Ovary (tissue), 9 donors: ENCODE measurements around the gene B3GALNT2. TPM values are rescaled to one million over a fixed set of nuclear protein-coding genes. Genes with fewer than 3 reads are reported as not detected.
"Not testable (repeated sequence)": the region's sequence is repeated elsewhere in the genome, so short reads cannot be mapped to it uniquely, and the experiment has no call there.

ENCODE experiments used
- DNase-seq, 5 donors: peaks; one replicate each; pipeline ENCODE4 v3.0.0-alpha.2; 2019 to 2020
- H3K27ac ChIP-seq, 2 donors: fragments of 200-600 bp; one replicate each; pipeline versions ENCODE4 v1.5.1 to v1.8.0; 2019 to 2022
- H3K27me3 ChIP-seq: fragments of 200-600 bp; one replicate; pipeline ENCODE4 v1.8.0; 2022
- H3K36me3 ChIP-seq: fragments of 200-600 bp; sonication (generic); one replicate; pipeline ENCODE4 v1.5.1; 2019
- H3K4me1 ChIP-seq: one replicate; pipeline ENCODE4 v1.8.1; 2013; ENCODE audit warnings: mild to moderate bottlenecking, moderate library complexity; ENCODE audit not compliant: insufficient read depth
- H3K4me3 ChIP-seq: fragments of 200-600 bp; sonication (generic); one replicate; pipeline ENCODE4 v1.5.1; 2017
- H3K9me3 ChIP-seq, 2 donors: fragments of 200-600 bp in 1 of 2; sonication (generic) in 1 of 2; one replicate each; pipeline versions ENCODE4 v1.5.1 to v1.8.1; 2013 to 2019; ENCODE audit warnings: mild to moderate bottlenecking in 1 of 2, moderate library complexity in 1 of 2
- EP300 ChIP-seq: sonication (generic); formaldehyde crosslinking; IDR thresholded peaks from one replicate; pipeline ENCODE4 v1.6.1; 2017; ENCODE audit warnings: antibody characterized with exemption
- POLR2A ChIP-seq: fragments of 450-650 bp; IDR thresholded peaks from one replicate; pipeline ENCODE4 v1.6.1; 2017; ENCODE audit warnings: antibody characterized with exemption, mild to moderate bottlenecking, moderate library complexity
- WGBS, 3 donors: extraction: QIAGEN DNeasy Blood & Tissue Kit in 1 of 3; methylation state at CpG; one replicate each; pipeline versions ENCODE4 v1.1.5 to v1.1.7; 2013 to 2017; 5-methylcytosine and 5-hydroxymethylcytosine counted together
- intact Hi-C, 4 donors: fragments of 100-400 bp; cut with DNase I; formaldehyde crosslinking; loops; one replicate each; pipeline versions ENCODE4 v1.11.0 to v1.15.1; 2022 to 2023
- polyA plus RNA-seq, 2 donors: library from polyadenylated mRNA; stranded (reverse); fragments of 200-250 nt in 1 of 2; fragments of 350-450 nt in 1 of 2; fragmentation: Illumina TruSeq in 1 of 2; extraction: RNeasy Lipid Tissue Mini Kit (QIAGEN cat#74804) in 1 of 2; gene quantifications; one replicate each; pipeline ENCODE4 v1.2.3, GENCODE V29; 2013 to 2014
- total RNA-seq, 7 donors: library from RNA; depleted of rRNA in 2 of 7; stranded (reverse); fragments of >200 nt in 2 of 7; fragmentation: NEBNext Ultra II Directional in 3 of 7; extraction: Animal tissue kit (Norgen Biotek cat#: 25700) in 3 of 7; gene quantifications; one replicate each; pipeline versions ENCODE4 v1.1.0 to v1.2.4, GENCODE V29; 2016 to 2023
- TF ChIP-seq, protein P1 (sequence below), 3 donors: fragments of 450-650 bp in 2 of 3; fragments of 200-600 bp in 1 of 3; IDR thresholded peaks; one replicate each; pipeline versions ENCODE4 v1.5.1 to v1.8.0; 2016 to 2022; ENCODE audit warnings: antibody characterized with exemption in 3 of 3, mild to moderate bottlenecking in 1 of 3
- donor health status: DM: no; HTN: no; CAD: no; lungs with moderate emphysema.
- donor health status: DM: no; HTN: no; CAD: no.
- donor health status: Bipolar disorder and iron deficiency.
- donor health status: DM: yes; HTN: yes; CAD: no.
- donor health status: DM: no; HTN: no; CAD: no.
- donor health status: DM: yes; HTN: yes; CAD: no.

Gene B3GALNT2
- total and polyA plus RNA-seq, 9 donors, result 6.2 to 21.5 (median 18.0) TPM

- Histone ChIP-seq H3K27me3 (no peaks in the 10 kb centered on the region), H3K4me1 (no peaks in the 10 kb centered on the region), H3K4me3 (no peak overlapping the region), H3K27ac (no peak overlapping the region), H3K36me3 (no peaks in the 10 kb centered on the region), H3K9me3 (no peaks in the 10 kb centered on the region)
- intact Hi-C loops, result no loop called here
- 95 to 99% (median 97%) methylated on average over 5 of the region's 5 CpGs for WGBS, 3 donors
- DNase-seq, result no peak
- no peak for TF ChIP-seq POLR2A
- no peak for TF ChIP-seq EP300
- TF ChIP-seq, protein P1, sequence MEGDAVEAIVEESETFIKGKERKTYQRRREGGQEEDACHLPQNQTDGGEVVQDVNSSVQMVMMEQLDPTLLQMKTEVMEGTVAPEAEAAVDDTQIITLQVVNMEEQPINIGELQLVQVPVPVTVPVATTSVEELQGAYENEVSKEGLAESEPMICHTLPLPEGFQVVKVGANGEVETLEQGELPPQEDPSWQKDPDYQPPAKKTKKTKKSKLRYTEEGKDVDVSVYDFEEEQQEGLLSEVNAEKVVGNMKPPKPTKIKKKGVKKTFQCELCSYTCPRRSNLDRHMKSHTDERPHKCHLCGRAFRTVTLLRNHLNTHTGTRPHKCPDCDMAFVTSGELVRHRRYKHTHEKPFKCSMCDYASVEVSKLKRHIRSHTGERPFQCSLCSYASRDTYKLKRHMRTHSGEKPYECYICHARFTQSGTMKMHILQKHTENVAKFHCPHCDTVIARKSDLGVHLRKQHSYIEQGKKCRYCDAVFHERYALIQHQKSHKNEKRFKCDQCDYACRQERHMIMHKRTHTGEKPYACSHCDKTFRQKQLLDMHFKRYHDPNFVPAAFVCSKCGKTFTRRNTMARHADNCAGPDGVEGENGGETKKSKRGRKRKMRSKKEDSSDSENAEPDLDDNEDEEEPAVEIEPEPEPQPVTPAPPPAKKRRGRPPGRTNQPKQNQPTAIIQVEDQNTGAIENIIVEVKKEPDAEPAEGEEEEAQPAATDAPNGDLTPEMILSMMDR (IDR thresholded peaks at IDR 0.05), result no peak
Measured at GRCh38 chr1:235483090-235483489, 21.2 kb downstream of the B3GALNT2 start.

- no peak overlapping the region for H3K4me3 ChIP-seq
- no peak overlapping the region for H3K27ac ChIP-seq
- TF ChIP-seq POLR2A (no peak), EP300 (no peak)
- TF ChIP-seq, protein P1 (IDR thresholded peaks at IDR 0.05), result no peak
- no peaks in the 10 kb centered on the region for H3K9me3 ChIP-seq
- no peaks in the 10 kb centered on the region for H3K4me1 ChIP-seq
- intact Hi-C loops, result no loop called here
- 79 to 88% (median 84%) methylated on average over 1 of the region's 1 CpG for WGBS, 3 donors
- H3K36me3 ChIP-seq, result no peaks in the 10 kb centered on the region
- H3K27me3 ChIP-seq, result no peaks in the 10 kb centered on the region
- no peak for DNase-seq
Measured at GRCh38 chr1:235473806-235474205, 30.4 kb downstream of the B3GALNT2 start.

DNA sequence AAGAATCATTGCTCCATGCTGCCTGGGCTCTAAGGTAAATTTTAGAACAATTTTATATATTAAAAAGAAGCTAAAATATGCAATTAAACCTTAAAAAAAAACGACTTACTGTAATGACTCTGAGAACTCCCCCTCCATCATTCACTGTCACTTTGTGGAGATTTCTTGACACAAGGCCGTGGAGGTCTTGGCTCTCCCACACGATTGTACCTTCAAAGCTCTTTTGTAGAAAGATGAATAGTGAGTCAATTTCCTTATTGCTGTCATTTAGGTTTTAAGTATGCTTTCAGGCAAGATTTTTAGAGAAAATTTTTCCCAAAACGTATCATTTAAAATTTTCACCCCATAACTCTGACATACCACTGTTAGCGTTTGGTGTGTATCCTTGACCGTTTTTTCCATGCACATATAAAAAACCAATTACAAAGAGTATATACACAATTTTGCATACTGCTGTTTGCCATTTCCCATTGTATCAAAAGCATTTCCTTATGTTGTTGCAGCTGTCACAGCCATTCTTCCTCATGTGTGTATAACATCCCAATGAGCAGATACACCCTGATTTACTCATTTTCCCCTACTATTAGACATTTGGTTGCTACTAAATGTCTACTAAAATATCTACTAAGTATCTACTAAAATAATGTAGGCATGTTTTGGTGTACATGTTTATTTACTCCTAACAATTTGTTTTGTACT is 33.4 kb downstream of the B3GALNT2 start:
- Histone ChIP-seq H3K27me3 (no peaks in the 10 kb centered on the region), H3K9me3 (no peaks in the 10 kb centered on the region), H3K36me3 (no peaks in the 10 kb centered on the region), H3K4me1 (no peaks in the 10 kb centered on the region), H3K27ac (no peak overlapping the region), H3K4me3 (no peak overlapping the region)
- TF ChIP-seq, protein P1 (IDR thresholded peaks at IDR 0.05), result no peak
- TF ChIP-seq EP300 (no peak), POLR2A (no peak)
- WGBS, 3 donors, result 74 to 77% (median 76%) methylated on average over 6 of the region's 6 CpGs
- intact Hi-C loops, result no loop called here
- DNase-seq, result no peak

DNA sequence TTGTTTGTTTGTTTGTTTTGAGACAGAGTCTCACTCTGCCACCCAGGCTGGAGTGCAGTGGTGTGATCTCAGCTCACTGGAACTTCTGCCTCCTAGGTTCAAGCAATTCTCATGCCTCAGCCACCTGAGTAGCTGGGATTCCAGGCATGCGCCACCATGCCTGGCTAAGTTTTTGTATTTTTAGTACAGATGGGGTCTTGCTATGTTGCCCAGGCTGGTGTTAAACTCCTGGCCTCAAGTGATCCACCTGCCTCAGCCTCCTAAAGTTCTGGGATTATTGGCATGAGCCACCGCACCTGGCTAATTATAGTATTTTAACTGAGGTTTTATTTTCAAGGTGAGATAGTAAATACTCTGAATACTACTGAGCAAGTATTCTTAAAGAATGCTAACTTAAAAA is 34.4 kb downstream of the B3GALNT2 start:
- intact Hi-C loops, H3K36me3 ChIP-seq, H3K27me3 ChIP-seq, DNase-seq, H3K9me3 ChIP-seq, H3K27ac ChIP-seq, H3K4me3 ChIP-seq, H3K4me1 ChIP-seq: not testable (repeated sequence)
- WGBS, 3 donors, result 93 to 97% (median 95%) methylated on average over 2 of the region's 2 CpGs

GRCh38 chr1:235468970-235469369 is 35.3 kb downstream of the B3GALNT2 start:
- H3K4me3 ChIP-seq, result no peak overlapping the region
- TF ChIP-seq POLR2A (no peak), EP300 (no peak)
- TF ChIP-seq, protein P1 (IDR thresholded peaks at IDR 0.05), result no peak
- 91 to 93% (median 91%) methylated on average over 4 of the region's 4 CpGs for WGBS, 3 donors
- no peak overlapping the region for H3K27ac ChIP-seq
- DNase-seq, result no peak
- intact Hi-C loops, result no loop called here
- no peaks in the 10 kb centered on the region for H3K27me3 ChIP-seq
- H3K9me3 ChIP-seq, result no peaks in the 10 kb centered on the region
- H3K4me1 ChIP-seq, result no peaks in the 10 kb centered on the region
- no peaks in the 10 kb centered on the region for H3K36me3 ChIP-seq
